ENCODE measurements around the gene TBL3.
A peak's percentile ranks its signal among the peaks of the same experiment; 100 is the strongest.
"Not testable (repeated sequence)": the region's sequence is repeated elsewhere in the genome, so short reads cannot be mapped to it uniquely, and the experiment has no call there.

Gene TBL3

DNA sequence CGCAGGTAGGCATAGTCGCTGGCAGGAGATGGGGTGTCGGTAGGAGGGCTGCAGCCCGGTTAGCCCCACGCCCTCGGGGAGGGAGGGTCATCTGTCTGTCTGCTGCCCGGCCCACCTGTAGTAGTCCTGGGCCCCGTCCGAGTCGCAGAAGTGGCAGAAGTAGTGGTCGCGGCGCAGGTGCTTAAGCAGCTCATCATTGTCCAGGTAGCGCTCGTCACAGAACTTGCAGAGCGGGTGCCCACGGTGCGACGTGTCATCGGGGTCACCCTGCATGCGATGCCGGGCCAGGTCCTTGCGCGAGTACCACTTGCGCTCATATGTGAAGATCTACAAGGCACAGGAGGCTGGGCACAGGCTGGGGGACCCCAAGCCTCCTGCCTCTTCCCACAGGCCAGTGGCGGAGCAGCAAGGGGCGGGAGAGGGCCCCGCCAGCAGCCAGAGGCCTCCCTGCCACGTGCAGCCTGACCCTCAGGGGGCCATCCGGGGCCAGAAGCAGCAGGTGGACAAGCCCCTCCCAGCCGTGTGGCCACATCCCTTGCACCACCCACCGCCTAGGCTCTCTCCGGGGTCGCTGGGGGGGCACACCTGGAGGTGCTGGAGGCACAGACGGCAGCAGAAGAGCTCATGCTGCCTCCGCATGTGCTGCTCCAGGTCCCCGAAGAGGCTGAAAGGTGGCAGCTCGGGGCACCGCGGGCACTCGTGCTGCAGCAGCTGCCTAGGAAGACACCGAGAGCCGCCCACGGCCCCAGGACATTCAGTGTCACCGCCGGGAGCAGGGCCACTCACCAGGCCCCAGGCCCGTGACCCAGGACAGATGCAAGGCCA lies 30.8 kb downstream of the TBL3 start:
- DNase-seq, result no peak

DNA sequence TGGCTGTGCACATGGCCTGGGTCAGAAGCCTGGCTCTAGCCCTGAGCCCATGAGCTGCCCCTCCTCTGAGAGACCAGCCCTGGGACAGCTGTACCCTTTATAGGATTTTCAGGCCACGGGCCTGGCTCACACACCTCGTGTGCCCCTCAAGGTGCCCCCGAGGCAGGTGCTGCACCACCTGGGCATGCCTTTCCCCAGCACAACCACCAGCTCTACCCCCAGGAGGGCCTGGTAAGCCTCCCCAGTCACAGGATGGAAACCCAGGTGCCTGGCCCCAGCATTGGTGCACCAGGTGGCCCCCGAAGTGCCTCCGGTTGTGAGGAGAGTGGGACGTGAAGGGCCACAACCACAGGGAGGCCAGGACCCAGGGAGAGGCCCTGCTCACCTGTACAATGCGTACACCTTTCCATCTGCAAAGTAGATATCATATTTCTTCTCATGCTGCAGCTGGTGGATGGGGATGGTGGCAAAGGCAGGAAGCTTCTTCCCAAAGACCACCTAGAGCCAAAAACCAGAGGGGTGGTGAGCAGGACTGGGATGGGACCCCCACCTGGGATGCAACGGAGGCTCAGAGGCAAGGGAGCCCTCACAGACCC lies 31.5 kb downstream of the TBL3 start:
- DNase-seq, result no peak

DNA sequence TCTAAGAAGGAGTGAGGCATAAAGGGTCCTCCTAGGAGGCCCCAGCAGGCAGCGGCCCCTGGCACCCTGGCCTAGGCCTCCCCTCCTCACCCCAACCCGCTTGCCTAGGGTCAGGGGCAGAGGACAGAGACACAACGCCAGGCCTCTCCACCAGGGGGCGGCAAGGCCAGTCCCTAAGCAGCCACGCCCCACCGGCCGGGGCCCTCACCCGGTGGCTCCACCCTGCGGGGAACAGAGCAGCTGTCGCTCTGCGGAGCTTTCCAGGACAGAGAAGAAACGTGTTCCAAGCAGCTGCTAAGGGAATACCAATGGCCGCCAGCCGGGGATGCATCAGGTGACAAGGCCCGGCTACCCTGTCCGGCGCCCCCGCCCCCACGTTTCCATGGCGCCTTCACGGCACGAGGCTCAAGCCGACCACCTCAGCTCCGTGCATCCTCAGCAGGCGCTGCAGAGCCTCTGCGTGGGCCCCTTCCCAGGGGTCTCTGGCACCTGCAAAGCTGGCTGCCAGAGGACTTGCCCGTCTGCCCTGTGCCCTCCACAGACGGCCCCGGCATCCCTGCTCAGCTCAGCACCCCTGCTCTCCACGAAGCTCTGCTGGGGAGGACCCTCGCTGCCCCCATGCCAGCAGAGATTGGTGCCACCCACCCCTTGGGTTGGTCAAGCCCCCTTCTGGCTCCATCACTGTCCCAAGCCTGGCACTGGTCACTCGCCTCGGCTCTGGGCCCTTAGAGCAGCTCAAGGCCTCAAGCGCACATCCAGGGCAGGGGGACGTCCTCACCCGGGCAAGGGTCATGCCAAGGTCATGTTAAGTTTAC lies 32.2 kb downstream of the TBL3 start:
- DNase-seq, result peak; percentile 81

DNA sequence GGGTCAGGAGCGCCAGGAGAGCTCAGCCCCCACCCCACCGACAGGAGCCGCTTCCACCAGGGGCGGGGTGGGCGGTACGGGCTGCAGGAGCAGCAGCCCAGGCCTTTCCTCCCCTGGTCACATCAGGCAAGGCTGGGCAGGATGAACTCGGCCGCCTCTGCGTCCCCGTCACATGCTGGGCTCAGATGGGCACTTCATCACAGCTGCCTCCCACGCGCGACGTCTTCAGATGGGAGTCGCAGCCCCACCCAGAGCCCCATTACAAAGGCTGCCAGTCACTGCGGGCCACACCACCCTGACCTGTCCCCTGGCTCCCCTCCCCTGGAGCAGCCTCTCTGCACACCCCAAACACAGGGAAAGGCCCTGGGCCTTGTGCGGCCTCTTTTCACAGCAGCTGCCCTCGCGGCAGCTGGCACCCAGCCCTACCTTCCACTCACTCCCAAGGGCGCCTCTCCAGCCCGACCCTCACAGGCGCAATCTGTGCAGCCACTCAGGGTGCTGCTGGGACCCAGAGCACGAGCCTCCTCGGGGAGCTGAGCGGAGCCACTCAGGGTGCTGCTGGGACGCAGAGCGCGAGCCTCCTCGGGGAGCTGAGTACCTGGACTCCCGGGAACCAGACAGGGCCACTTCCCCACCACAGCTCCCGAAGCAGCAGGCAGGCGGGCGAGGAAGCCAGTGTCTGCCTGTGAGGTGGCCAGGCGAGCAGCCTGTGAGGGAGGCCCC lies 33.1 kb downstream of the TBL3 start:
- DNase-seq, result no peak

DNA sequence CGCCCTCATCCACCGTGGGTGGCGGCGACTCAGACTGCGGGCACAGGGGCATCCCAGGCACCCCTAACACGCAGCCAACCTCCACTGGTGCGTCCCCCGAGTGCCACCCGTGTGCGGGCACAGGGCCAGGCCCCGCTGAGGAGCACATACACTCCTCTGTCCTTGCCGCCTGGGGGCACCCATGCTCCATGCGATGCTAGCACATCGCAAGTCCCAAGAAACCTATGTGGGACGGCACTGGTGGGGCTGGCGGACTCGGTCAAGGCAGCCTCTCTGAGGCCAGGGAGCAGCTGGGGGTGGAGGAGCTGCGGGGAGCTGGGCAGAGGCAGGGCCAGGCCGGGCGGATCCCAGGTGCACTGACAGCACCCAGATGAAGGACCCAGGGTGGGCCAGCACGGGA lies 33.8 kb downstream of the TBL3 start:
- no peak for DNase-seq

DNA sequence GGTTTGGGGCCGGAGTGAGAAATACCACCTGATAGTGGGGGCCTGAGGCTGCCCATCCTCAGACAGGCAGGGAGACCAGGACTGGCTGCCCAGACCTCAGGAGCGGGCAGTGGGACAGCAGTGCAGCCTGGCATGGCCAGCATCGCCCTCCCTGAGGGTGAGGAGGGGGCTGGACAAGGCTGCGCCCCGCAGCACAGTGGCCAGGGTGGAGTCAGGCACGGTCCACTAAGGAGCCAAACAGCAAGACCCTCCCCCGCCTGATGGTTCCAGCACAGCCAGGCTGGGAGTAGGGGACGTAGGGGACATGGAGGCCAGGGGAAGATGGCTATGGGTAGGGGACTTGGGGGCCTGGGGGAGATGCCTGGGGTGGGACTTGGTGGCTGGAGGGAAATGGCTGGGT lies 34.5 kb downstream of the TBL3 start:
- DNase-seq, result no peak

DNA sequence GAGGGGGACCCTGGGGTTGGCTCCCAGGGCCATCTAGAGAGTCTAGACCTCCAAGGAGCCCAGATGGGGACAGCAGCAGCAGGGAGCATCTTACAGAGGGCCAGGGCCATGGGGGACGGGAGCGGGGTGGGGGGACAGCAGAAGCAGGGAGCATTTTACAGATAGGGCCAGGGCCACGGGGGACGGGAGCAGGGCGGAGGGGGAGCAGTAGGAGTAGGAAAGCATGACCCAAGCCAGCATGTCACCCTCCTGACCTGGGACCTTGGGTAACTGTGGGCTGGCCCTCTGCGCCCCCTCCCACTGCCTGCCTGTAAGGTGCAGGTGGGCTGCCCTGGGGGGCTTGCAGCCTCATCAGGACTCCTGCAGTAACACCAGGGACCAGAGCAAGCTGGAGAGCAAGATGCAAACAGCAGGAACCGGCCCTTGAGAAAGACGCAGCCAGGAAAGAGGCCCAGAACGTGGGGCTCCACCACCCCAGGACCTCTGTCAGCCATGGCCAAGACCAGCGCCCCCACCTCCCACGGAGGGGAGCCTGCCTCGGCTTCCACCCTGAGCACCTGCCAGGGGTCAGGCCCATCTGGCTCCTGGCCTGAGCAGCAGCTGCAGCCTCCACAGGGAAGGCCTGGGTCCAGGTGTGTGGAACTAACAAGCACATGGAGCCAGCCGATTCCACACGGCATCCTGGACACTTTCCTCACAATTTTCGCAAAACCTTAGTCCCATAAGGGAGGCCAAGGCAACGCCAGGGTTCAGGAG lies 35.4 kb downstream of the TBL3 start:
- DNase-seq, result no peak

DNA sequence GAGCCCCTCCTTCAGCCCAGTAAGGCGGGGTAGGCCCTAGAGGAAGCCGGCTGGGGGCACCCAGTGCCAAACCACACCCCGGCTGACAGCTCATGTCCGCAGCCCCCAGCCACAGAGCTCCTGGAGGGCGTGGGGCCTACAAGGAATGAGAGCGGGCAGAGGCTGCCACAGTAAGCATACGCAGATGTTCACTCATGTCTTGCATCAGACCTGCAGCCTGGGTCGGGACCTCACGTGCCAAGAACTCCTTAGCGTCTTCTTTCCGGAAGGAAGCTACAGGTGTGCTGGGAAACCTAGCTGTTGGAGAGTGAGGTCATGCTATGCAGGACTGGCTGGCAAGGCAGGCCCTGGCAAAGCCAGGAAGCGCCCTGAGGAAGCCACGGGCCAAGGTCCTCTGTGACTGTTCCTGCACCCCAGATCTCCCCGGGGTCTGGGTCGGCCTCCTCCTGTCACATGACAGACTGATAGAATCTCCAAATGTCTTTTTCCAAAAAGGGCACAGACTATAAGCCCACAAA lies 36.2 kb downstream of the TBL3 start:
- no peak for DNase-seq

DNA sequence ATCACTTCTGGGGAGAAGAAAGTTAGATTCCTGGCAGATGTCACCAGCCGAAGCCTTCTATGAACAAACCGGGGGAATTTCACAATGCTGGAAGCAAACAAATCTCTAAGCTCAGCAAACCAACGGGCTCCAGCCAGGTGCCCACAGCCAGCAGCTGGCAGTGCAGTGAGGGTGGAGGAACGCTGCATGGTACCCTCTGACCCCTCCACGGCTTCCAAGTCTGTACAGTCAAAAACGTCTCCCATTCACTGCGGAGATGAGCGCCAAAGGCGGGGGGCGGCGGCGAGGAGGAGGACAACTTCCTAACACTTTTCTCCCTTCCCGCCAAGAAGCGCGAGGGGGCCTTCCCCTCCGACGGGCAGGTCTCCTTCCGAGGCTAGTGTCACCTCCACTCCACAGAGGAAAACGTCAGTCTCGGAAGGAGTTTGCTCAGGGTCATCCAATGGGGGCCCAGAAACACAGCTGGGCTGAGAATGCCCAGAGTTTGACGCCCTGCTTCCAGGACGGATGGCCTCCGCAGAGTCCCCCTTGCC lies 36.8 kb downstream of the TBL3 start:
- no peak for DNase-seq

DNA sequence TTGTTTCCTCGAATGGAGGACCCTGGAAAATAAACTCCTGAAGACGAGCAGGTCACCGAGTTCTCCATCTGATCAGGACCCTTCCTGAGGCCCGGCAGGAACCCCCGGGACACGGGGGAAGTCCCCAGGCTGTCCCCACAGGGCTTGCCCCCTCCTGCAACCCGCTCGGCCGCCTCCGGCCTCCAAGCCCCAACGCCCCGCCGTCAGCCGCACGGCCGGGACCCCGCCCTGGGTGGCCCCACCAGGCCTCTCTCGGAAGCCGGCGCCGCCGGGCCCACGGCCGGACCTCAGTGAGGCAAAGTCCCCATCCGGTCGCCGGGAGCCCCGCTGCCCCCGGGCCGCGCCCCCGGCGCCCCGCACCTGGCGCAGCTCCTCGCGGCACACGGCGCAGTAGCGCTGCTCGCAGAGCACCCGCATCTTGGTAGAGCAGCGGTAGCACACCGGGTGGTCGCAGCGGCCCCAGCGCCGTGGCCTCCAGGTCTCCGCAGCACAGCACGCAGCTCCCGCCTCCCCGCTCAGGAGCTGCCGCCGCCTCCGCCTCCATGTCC lies 37.4 kb downstream of the TBL3 start:
- DNase-seq, result no peak

DNA sequence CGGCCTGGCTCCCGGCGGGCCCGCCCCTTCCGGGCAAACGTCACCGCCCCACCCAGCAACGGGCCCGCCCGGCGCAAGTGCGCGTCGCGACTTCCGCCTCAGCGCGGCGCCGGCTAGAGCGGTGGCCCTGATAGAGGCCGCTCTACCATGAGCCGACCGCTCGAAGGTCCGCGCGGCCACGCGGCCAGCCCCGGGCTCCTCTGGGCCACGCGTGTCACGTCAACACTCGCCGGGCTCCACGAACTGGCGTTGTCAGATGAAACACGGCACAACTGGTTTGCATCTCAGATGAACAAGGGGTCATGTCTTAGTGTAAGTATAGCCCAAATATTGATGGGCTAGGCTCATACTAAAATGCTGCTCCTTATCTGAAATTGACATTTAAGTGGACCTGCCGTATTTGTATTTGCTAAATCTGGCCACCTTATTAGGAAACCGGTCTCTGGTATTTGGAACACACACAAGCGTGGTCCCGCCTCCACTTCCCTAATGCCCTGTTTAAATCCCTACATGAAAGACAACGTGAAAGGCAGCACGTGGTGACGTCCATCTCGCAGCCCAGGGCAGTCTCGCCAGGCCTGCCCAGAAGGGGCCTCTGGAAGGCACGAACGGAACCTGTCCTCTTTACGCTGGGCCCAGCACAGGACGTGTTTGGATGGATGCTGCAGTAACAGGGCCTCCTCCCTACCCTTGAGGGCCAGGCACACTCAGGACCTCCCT lies 38.1 kb downstream of the TBL3 start, which contains the start of gene ZNF598:
ZNF598 (minus strand) TSS at position 31 of the 720 bp plus-strand sequence.
- peak; percentile 56 for DNase-seq

DNA sequence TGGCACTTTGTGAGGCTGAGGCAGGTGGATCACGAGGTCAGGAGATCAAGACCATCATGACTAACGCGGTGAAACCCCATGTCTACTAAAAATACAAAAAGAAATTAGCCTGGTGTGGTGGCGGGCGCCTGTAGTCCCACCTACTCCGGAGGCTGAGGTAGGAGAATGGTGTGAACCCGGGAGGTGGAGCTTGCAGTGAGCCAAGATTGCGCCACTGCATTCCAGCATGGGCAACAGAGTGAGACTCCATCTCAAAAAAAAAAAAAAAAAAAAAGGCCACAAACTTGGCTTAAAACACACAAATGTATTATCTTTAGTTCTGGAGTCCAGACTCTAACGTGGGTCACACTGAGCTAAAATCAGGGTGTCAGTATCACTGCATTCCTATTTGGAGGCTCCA lies 39.9 kb downstream of the TBL3 start:
- DNase-seq, result not testable (repeated sequence)

DNA sequence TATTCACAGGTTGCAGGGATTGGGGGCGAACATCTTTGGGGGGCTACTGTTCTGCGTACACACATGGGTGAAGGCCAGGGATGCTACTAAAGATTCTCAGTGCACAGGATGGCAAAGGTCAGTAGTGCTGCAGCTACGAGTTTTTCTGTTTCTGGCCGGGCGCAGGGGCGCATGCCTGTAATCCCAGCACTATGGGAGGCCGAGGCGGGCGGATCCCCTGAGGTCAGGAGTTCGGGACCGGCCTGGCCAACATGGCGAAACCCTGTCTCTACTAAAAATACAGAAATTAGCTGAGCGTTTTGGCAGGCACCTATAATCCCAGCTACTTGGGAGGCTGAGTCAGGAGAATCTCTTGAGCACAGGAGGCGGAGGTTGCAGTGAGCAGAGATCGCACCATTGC lies 41.7 kb downstream of the TBL3 start:
- no peak for DNase-seq

DNA sequence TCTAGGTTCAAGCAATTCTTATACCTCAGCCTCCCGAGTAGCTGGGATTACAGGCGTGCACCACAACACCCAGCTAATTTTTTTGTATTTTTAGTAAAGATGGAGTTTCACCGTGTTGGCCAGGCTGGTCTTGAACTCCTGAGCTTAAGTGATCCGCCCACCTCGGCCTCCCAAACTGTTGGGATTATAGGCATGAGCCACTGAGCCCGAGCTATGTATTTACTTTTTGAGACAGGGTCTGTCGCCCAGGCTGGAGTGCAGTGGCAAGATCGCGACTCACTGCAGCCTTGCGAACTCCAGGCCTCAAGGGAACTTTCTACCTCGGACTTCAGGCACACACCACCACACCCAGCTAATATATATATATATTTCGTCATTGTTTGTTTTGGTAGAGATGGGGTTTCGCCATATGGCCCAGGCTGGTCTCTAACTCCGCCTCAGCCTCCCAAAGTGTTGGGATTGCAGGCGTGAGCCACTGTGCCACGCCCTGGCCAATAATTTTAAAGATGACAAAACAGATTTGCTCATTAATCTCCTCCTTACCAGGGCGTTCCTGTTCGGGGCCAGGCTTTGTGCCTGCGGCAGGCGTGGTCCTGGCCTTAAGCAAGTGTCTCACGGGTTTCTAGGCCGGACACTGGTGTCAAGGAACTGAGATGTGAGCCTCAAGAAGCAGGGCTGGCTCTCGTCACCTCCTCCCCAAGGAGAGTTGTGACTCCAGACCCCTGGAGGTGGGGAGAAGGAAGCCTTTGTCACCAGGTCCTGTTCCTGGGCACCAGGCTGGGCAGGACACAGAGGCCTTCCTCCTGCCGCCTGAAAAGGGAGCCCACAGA lies 43.5 kb downstream of the TBL3 start:
- no peak for DNase-seq

DNA sequence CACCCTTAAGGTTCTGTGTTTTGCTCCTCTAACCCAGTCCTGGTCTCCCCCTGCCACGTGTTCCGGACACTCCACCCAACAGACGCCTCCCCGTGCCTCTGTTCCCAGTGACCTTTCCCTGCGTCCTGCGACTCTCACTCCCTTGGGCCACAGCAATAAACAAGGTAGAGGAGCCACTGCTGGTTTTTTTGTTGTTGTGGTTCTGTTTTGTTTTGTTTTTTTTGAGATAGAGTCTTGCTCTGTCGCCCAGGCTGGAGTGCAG lies 44.0 kb downstream of the TBL3 start:
- no peak for DNase-seq

DNA sequence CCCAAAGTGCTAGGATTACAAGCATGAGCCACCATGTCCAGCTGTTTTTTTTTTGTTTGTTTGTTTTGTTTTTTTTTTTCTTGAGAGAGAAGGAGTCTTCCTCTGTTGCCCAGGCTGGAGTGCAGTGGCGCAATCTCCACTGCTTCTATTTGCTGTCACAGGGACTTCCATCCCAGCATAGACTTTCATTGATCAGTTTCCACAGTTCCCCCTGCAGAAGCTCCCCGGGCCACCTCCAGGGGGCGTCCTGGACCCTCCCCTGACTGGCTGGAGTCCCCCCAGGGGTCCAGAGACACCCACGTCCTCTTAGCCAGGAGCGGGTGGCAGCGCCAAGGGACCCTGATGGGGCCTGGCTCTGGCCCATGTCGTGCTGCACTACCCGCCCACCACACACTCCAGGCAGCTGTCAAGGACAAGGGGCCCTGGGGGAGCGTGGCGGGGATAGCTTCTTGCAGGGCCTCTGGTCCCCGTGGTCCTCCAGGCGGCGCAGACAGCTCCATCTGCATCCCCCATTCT lies 44.6 kb downstream of the TBL3 start:
- DNase-seq, result no peak

DNA sequence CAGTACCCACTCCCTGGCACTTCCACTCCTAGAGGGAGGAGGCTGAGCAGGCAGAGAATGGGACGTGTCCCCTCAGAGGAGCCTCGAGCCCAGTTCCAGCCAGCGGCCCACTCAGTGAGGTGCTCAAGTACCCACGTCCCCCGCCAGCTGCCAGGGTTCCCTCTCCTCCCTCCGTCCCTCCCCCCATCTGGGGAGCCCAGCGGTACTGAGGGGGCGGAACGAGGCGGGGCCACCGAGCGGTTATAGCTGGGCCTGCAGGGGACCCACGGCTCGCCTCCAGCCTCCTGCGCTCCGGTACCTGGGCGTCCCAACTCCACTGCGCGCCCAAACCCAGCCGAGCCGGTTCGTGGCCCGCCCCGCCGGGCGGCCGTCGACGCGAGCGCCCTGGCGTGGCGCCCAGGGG lies 47.7 kb downstream of the TBL3 start, which contains the start of gene NPW:
NPW (plus strand) TSS at position 268 of the 403 bp plus-strand sequence.
- DNase-seq, result no peak

DNA sequence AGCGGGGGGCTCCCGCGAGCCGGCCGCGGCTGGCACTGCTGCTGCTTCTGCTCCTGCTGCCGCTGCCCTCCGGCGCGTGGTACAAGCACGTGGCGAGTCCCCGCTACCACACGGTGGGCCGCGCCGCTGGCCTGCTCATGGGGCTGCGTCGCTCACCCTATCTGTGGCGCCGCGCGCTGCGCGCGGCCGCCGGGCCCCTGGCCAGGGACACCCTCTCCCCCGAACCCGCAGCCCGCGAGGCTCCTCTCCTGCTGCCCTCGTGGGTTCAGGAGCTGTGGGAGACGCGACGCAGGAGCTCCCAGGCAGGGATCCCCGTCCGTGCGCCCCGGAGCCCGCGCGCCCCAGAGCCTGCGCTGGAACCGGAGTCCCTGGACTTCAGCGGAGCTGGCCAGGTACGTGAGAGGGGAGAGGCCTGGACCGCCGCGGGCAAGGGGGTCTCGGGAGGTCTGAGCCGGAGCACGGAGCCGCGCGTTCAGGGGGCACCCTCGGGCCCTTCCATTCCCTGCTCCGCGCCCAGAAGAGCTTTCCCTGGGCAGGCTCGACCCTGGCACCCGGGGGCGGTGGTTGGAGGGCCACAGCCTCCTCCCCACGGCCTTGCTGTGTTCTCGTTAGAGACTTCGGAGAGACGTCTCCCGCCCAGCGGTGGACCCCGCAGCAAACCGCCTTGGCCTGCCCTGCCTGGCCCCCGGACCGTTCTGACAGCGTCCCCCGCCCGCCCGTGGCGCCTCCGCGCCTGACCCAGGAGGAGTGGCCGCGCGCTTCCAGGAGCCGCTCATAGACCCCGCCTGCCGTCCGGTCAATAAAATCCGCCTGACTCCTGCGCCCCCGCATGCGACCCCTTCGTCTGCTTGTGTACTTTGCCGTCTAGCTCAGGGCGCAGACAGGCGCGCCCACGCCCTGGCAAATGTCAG lies 48.3 kb downstream of the TBL3 start:
- no peak for DNase-seq

DNA sequence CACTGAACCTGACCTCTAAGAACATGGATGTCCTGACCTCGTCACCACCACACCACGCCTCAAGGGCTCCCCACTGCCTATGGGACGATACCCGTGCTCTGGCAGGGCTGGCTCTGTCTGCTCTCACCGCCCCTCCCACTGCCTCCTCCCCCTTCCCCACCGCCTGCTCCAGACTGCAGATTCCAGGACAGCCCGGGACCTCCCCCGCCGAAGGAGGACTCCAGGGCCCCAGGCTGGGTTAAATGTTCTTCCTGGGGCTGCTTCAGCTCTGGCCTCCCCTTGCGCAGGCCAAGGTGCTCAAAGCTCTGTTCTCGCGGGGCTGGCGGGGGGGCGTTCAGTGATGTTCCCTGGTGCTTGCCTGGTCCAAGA lies 50.9 kb downstream of the TBL3 start:
- DNase-seq, result no peak
